OCI-M2 (cell line): ENCODE data around the gene MMS19.
"Not testable (repeated sequence)": the region's sequence is repeated elsewhere in the genome, so short reads cannot be mapped to it uniquely, and the experiment has no call there.

Experiments
- DNase-seq: peaks from one replicate; lab custom pipeline; 2025; ENCODE audit not compliant: unreplicated experiment; lab: John Stamatoyannopoulos, UW

Gene MMS19

DNA sequence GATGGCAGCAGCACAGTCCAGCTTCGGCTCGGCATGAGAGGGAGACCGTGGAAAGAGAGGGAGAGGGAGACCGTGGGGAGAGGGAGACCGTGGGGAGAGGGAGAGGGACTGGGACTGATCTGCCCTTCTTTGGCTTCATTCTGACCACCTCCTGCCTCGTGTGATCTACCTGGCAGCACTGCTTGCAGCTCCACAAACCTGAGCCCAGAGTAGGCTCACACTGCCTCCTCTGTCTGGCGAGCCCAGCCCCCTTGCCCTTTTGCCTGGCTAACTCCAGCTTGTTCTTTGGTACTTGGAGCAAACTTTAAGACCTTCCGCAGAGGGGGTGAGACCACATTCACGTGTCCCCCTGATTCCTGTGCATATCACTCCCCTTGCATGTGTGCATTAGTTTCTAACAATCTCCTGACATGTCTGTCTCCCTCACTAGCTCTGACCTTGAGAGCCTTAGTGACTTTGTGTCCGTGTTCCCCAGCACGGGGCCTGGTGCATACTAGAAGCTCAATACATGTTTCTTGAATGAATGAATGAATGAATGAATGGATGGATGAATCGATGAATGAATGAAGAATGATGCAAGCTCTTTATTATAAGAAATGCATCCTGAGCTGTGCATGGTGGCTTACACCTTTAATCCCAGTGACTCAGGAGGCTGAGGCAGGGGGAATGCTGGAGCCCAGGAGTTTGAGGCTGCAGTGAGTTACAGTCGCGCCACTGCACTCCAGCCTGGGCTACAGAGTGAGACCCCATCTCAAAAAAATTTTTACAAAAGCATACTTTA is 31.7 kb upstream of the MMS19 start:
- no peak for DNase-seq

DNA sequence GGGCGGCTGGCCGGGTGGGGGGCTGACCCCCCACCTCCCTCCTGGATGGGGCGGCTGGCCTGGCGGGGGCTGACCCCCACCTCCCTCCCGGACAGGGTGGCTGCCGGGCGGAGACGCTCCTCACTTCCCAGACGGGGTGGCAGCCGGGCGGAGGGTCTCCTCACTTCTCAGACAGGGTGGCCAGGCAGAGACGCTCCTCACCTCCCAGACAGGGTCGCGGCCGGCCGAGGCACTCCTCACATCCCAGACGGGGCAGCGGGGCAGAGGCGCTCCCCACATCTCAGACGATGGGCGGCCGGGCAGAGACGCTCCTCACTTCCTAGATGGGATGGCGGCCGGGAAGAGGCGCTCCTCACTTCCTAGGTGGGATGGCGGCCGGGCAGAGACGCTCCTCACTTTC is 30.7 kb upstream of the MMS19 start:
- not testable (repeated sequence) for DNase-seq

DNA sequence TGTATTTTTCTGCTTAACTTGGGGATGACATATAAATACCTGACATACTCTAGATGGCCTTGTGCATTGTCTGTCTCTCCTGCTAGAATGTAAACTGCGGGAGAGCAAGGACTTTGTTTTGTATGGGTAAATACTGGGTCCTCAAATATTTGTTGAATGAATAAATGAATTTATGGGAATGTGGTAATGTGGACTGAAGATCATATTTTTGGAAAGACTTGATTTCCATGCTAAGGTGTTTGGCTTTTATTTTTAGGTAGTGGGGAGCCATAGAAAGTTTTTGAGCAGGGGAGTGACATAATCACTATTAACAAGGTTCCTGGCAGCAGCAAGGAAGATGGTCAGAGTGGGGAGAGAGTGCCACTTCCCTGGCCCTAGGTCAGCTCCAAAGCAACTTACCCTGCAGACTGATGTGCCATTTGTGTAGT is 27.5 kb upstream of the MMS19 start:
- no peak for DNase-seq

DNA sequence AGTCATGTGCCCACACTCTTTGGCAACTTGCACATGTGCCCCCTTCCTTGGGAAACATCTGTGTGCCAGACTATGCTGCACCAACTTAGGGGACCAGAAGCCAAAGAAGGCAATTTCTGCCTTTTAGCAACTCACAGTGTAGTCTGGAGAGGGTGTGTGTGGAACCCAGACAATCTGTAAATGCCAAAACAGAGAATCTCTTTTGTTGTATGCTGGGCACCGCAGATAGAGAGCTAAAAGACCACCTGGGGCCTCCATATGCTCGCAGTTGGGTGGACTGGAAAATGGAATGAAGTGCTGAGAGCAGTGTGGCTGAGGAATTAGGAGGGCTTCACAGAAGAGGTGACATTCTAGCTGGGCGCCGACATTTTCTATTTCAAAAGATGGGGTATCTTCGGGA is 26.9 kb upstream of the MMS19 start:
- DNase-seq: no peak

DNA sequence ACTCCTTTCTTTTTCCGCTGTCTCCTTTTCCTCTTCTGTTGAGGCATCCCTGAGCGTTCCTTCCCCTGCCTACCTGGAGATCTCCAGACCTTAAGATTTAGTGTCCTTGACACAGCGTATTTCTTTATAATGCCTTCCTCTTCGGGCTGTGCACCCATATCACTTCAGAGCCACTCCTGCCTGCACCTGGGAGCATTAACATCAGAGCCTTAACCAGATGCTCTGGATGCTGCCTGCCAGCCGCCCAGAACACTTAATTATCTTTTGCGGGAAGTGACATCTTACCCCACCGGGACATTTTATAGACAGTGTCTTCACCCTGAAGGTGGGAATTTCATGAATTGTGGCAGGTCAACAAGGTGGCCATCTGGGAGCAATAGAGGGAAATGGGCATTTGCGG is 24.7 kb upstream of the MMS19 start:
- DNase-seq: no peak

DNA sequence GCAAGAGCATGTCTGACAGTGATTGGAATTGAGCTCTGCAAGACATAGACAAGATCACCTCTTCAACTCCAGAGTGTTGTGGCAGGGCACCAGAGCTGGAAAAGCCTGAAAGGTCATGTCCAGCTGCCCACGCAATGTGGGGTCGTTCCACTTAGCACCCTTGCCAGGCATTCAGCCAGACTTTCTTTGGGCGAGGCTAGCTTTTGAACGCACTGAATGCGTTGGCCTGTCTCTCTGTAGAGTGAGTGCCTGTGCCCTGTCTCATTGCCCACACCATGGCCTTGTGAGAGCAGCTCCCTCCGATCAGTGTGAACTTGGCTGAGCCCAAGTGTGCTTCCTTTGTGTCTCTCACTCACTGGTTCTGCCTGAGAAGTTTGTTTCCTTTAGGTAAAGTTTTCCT is 23.8 kb upstream of the MMS19 start:
- no peak for DNase-seq

DNA sequence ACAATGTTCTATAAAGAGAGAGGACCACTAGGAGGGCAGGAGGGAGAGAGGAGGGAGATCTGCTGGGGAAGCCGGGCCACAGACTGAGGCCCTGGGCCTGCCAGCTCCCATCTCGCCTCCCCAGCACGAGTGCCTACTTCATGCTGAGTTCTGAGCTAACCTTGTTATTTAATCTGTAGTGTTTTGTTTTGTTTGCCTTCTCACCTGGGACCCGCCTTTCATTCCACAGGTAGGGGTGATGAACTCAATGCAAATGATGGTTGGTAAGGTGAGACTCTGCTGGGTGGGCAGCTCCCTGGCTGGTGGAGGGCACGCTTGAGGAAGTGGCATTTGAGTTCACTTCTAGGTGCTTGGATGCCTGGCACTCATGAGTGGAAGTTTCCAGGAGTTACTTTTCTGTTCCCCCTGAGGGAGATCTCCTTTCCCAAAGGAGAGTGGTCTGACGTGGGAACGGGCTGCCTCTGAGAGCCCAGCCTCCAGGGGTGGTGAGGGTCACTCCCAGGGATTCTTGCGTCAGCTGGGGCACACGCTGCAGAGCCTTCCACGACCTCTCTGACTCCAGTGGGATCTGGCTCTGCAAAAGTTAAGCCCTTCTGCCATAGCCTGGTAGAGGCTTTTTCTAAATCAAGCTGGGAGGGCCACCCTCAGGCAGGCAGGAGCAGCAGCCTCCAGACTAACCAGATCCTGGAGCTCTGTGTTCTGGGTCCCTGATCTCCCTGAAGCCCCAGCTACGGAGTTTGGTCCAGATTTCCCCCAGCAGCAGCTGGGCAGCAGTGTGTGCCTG is 22.9 kb upstream of the MMS19 start:
- DNase-seq: no peak

DNA sequence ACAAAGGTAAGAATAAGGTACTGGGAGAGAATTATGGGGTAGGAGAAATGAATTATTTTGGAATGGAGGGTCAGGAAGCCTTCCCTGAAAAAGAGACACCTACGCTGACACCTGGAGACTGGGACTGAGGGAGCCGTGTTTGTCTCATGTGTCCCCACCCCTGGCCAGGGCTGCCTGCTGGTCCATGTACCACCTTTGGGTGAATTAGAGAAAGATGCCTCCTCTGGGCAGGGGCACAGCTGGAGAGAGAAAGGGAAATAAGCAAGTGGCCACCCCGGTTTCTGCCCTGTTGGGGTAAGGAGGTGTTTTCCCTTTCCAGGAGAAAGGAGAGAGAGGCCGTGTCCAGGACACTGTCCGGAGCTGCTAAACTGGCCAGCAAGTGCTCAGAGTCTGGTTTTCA is 22.3 kb upstream of the MMS19 start:
- no peak for DNase-seq

DNA sequence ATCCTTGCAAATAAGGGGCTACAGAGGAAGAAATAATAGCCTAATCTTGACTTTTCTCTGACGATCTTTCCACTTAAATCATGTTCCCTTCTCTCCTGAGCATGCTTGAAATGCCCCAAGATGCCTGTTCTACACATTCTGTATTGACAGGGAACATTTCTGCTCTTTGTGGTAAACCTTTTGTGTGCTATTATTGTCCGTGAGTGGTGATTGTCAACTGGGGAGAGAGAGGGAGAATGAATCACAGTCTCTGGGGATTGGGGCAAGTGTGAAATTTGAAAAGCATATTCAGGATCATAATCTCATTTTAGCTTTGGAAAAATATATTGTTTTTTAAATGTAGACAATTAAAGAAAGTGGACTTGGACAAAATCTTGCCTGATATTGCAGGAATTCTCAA is 21.1 kb upstream of the MMS19 start:
- DNase-seq: no peak

DNA sequence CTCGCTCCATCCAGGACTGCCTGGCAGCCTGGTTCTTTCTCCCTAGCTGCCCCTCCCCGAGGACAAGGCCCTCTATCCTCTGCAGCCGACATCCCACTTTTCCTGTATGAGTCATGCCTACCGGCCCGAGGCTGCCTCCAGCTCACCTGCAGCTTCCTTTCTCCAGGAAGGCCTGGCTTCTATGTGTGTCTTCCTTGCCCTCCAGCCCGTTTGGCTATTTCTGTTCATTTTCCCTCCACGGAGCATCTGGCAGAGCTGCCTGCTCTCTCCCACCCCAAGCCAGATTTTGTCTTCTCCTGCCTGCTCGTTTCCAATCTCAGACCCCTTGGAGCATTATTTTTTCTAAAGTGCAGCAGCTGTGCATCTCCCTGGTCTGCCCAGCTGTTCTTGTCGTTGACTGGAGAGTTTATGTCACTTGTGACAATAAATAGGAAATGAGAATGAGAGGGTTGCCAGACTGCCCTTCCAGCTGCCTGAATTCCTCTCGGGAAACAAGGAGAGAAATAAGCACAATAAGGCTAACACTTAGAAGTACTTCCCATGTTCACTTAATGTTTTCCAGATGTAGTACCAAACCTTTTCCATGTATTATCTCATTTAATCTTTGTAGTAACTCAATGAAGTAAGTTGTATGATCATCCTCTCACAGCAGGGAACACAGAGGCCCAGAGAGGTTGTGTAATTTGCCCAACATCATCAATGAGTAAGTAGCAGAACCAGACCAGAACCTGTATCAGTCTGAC is 20.2 kb upstream of the MMS19 start:
- no peak for DNase-seq

DNA sequence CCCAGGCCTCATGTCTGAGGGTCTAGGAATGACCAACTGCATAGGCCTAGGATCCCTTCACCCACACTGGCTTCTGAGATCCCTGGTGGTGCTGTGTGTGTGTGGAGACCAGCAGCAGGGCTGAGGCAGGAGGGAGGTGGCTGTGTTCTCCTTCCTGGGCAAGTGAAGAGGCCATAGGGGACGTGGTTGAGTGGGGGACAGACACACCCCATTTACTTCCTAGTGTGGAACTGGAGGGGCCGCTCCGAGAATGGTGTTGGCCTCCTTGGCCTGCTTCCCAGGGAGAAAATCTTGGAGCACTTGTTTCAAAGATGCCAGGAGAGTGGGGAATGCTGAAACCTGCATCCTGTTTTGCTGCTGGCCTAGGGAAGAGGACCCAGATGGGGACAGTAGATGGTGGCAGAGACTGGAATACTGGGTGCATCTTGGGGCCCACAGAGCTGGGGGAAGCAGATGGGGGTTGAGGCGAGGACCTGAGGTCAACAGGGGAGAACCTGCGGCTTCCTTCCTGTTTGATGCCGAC is 19.6 kb upstream of the MMS19 start:
- no peak for DNase-seq

DNA sequence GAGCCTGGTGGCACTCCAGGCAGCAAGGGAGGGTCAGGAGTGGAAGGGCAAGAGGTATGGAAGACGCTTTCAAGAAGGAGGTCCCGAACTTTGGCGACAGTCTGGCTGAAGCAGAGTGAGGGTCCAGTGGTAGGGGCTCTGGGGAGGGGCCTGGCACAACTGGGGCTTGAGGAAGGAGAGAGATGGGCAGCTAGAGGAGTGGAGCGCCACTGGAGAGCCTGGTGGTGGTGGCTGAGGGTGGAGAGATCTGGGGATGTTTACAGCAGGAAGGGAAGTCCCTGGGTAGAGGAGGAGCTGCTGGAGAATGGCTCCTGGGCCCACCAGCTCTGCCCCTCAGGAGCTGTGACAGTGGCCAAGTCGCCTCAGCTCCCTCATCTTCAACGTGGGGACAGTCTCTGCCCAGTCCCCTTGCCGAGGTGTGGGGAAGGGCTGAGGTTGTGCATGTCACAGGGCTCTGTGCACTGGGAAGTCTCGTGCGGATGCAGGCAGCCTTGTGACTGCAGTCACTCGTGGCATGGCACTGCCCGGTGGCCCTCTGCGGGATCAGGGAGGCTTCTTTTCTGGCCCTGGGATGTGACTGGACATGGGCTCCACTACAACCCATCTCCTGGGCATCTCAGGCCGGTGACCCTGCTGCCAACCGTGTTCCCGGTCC is 19.0 kb upstream of the MMS19 start:
- no peak for DNase-seq

DNA sequence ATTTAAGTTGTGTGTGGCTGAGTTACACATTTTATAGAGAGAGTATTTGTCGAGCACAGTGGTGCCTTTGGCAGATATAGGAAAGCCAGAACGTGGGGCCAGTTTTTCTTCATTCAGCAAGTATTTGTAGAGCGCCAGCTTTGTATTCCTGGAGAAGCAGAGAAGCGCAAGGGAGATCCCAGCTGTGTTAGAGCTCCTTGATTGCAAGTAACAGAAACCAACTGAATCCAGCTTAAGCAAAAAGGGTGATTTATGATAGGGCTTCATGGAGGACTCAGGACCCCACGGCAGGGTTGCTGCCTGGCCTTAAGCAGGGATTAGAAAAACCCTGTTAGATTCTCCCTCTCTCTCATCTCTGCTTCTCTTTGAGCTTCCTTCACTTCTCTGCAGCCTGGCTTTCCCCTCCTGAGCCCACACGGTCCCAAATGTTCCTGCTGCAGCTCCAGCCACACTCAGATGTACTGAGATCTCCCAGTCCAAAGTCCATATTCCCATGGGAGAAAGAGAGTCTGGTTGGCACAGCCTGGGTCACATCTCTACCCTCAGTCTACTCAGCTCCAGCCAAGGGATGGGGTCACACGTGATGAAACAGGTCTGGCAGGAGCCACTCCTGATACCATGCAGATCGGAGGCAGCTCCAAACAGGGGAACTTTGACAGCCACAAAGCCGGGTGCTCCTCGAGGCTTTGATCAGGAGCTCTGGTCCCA is 17.2 kb upstream of the MMS19 start:
- DNase-seq: no peak

DNA sequence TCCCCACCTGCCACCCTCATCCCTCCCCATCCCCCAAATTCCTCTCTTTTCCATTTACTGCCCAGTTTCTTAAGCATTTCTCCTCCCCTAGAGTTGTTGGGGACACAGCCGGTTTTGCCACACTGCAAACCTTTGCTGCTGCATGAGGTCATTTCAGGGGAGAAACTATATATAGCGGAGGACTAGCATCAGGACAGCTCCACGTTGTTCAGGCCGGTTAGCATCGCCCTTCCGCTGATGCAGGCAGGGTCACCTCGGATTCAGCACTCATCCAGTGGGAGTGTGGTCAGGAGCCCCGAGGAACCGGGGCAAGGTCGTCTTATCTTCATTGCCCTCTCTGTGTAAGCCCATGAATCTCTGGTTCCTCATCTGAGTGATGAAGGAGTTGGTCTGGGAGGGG is 16.1 kb upstream of the MMS19 start:
- DNase-seq: no peak

DNA sequence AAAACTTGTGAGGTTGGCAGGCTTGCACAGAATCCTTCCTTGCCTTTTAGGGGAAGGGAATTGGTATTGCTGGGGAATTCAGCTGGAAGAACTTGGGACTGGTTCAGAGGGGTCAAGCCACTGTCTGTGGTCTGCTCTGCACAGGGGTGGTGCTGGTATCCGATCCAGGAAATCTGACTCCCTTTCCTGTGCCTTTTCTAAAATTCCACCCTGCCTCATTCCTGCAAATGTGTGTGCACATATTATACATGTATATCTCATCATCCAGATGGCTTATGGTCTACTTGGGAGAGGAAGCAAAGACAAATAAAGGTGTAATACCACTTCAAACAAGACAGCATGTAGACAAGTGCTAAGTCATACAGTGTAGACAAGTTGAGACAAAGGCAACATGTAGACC is 14.8 kb upstream of the MMS19 start:
- no peak for DNase-seq

DNA sequence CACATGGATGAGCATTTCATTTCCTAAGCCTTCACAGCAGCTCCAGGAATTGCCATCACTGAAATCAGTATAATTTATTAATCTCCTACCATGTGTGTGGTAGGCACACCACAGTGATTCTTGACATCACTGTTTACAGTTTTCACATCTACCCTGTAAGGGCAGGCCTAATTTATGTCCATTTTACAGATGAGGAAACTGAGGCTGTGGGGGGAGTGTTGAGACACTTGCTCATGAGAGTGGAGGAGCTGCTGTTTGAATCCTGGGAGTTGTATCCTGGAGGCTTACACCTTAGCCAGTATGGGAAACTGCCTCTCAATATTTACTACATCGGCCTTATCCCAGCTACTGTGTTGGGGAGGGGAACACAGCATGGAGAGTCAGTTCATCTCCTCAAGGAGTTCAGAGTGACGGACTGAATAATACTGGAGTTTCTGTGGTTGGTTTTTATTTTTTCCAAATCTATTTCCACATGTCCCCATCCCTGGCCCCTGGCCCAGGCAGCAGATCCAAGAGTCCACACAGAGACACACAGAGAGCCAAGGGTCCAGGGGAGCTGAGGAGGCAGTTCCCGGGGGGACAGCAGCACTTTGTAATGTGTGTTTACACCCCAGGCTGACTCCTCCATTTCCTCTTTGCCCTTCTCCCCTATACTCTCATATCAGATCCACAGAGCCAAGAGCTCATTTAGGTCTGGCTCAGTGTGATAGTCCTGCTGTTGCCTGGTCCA is 13.7 kb upstream of the MMS19 start:
- DNase-seq: no peak

DNA sequence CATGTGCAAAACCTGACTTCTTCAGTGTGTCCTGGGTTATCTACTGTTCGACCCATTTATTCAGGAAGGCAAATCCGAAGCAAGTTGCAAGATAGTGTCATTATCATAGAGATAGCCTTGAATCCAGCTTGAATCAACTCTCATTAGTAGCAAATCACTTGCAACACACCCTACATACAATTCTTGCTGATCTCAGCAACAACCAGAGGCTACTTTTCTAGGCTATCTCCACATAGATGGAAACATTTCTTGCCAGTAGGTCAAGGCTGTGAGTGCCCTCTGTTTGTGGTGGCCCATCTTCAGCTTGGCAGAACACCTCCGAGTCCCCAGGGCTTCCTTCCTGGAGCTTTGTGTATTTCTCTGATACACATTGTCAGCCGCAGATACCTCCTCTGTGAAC is 12.5 kb upstream of the MMS19 start:
- no peak for DNase-seq

DNA sequence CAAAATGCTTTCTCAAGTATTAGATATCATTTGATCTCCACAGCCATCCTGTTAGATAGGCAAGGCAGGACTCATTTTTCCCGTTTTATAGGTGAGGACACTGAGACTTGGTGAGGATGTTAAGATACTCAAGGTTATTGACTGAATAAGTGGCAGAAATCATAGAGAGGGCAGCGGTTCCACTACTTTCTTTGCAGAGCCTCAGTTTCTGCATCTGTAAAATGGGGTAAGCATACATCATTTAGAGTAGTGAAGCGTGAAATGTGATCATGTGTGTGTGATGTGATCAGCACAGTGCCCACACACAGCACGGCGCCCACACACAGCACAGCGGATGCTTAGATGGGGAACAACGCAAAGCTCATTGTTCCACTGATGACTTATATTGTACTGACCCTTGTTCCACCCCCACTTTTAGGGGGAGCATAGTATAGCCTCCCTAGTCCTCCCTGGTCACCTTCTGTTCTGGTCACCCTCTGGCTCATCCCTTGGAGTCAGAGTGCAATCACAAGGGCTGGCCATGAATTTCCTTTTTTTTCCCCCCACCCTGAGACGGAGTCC is 11.0 kb upstream of the MMS19 start:
- no peak for DNase-seq

DNA sequence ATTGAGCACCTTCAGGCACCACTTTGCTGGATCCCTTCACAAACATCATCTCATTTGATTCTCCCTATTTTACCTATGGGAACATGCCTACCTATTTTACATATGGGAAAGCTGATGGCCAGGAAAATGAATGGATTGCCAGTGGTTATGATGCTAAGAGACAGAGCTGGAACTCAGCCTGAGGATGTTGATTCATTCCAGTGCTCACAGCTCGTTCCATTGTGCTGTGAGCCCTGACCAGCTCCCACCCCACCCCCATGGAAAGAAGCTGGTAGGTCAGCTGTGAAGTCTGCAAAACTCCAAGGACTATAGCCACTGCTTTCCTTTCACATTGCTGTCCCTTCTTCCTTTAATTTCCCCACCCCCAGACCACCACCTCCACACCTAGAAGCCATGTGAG is 10.1 kb upstream of the MMS19 start:
- DNase-seq: no peak
